IPS DF 19.7 (cell line): Measurements from ENCODE around the gene PLD2.

Source experiments
- DNase-seq: peaks from one replicate; pipeline ENCODE4 v3.0.0-alpha.2; 2013; ENCODE audit warnings: low read depth, low spot score

The PLD2 gene

GRCh38 chr17:4806777-4807604 lies at the start of gene PLD2:
TSS of gene PLD2 (plus strand) at chr17:4807152. CDS start at chr17:4807773, 621 bp downstream.
- no peak for DNase-seq

- no peak for DNase-seq
Observed at GRCh38 chr17:4759776-4760236, 47.1 kb upstream of the PLD2 start.

- DNase-seq: no peak
Observed at GRCh38 chr17:4764595-4764994, 42.4 kb upstream of the PLD2 start.

- DNase-seq: no peak
Observed at GRCh38 chr17:4766201-4766600, 40.8 kb upstream of the PLD2 start.

GRCh38 chr17:4766723-4767122 lies 40.2 kb upstream of the PLD2 start:
- DNase-seq: no peak

GRCh38 chr17:4768298-4768697 lies 38.7 kb upstream of the PLD2 start:
- DNase-seq: no peak

- no peak for DNase-seq
Observed at GRCh38 chr17:4769628-4770027, 37.3 kb upstream of the PLD2 start.

- DNase-seq: no peak
Observed at GRCh38 chr17:4771519-4772234, 35.3 kb upstream of the PLD2 start, which contains the start of gene TM4SF5. TSS of gene TM4SF5 (plus strand) at chr17:4771886. CDS start at chr17:4771923, 37 bp downstream.

- DNase-seq: no peak
Observed at GRCh38 chr17:4772235-4772613, 34.7 kb upstream of the PLD2 start.

GRCh38 chr17:4777969-4778760 lies 28.8 kb upstream of the PLD2 start:
- no peak for DNase-seq

- DNase-seq: no peak
Observed at GRCh38 chr17:4780325-4780955, 26.5 kb upstream of the PLD2 start.

- no peak for DNase-seq
Observed at GRCh38 chr17:4782652-4783051, 24.3 kb upstream of the PLD2 start.

- DNase-seq: no peak
Observed at GRCh38 chr17:4785311-4786105, 21.4 kb upstream of the PLD2 start.

- no peak for DNase-seq
Observed at GRCh38 chr17:4786106-4786511, 20.8 kb upstream of the PLD2 start, which contains the start of gene VMO1. TSS of gene VMO1 (minus strand) at chr17:4786364. CDS start at chr17:4786352, 12 bp downstream.

GRCh38 chr17:4786516-4786915 lies 20.4 kb upstream of the PLD2 start:
- DNase-seq: no peak

- no peak for DNase-seq
Observed at GRCh38 chr17:4788159-4788806, 18.7 kb upstream of the PLD2 start.

GRCh38 chr17:4788807-4789700 lies 17.9 kb upstream of the PLD2 start, which contains the start of gene GLTPD2:
TSS of gene GLTPD2 (plus strand) at chr17:4788964. CDS start at chr17:4789012, 48 bp downstream.
- DNase-seq: no peak

- no peak for DNase-seq
Observed at GRCh38 chr17:4789701-4789950, 17.3 kb upstream of the PLD2 start.
